HL-60 (cell line): ENCODE measurements around the gene URGCP.

Experiments used
- DNase-seq, 2 experiments: peaks; one replicate each; pipeline ENCODE4 v3.0.0-alpha.2; 2010 to 2020; ENCODE audit warnings: low read depth in 1 of 2, low spot score in 1 of 2
- H3K27ac ChIP-seq: fragments of 250-450 bp; sonication (Bioruptor Pico); replicated peaks from 2 replicates; pipeline ENCODE4 v1.5.1; 2020; ENCODE audit warnings: mild to moderate bottlenecking, moderate library complexity
- H3K27me3 ChIP-seq: fragments of 250-450 bp; sonication (Bioruptor Pico); 2 replicates; pipeline ENCODE4 v1.5.1; 2021; ENCODE audit warnings: mild to moderate bottlenecking, moderate library complexity; ENCODE audit not compliant: insufficient read depth, poor library complexity, severe bottlenecking
- H3K4me3 ChIP-seq: replicated peaks from 2 replicates; pipeline ENCODE4 v1.5.1; 2011; ENCODE audit warnings: mild to moderate bottlenecking, control low read depth, low read length; ENCODE audit not compliant: insufficient read depth
- CTCF ChIP-seq: IDR thresholded peaks from one replicate; pipeline ENCODE4 v1.5.1; 2011; ENCODE audit warnings: low read length, control low read depth, inconsistent platforms; ENCODE audit not compliant: insufficient read depth
- GABPA ChIP-seq: IDR thresholded peaks from 2 replicates; pipeline ENCODE4 v1.6.1; 2012; ENCODE audit warnings: low read depth
- POLR2AphosphoS5 ChIP-seq: IDR thresholded peaks from 2 replicates; pipeline ENCODE4 v1.6.1; 2012; ENCODE audit warnings: low read depth
- REST ChIP-seq: IDR thresholded peaks from 2 replicates; pipeline ENCODE4 v1.6.1; 2012; ENCODE audit warnings: low read depth; ENCODE audit not compliant: insufficient replicate concordance
- SPI1 ChIP-seq: IDR thresholded peaks from 2 replicates; pipeline ENCODE4 v1.6.1; 2012; ENCODE audit warnings: low read depth, mild to moderate bottlenecking, borderline replicate concordance

URGCP gene

GRCh38 chr7:43844662-43845061 lies 61.7 kb downstream of the URGCP start:
- Histone ChIP-seq H3K27ac (no peak overlapping the region), H3K4me3 (no peak overlapping the region), H3K27me3 (no peaks in the 10 kb centered on the region)
- DNase-seq, result no peak
- no peak for TF ChIP-seq REST
- TF ChIP-seq SPI1, result no peak
- no peak for TF ChIP-seq GABPA
- TF ChIP-seq CTCF, result no peak
- no peak for TF ChIP-seq POLR2AphosphoS5

GRCh38 chr7:43844257-43844656 lies 62.1 kb downstream of the URGCP start:
- no peak for DNase-seq
- Histone ChIP-seq H3K27me3 (no peaks in the 10 kb centered on the region), H3K27ac (no peak overlapping the region), H3K4me3 (no peak overlapping the region)
- no peak for TF ChIP-seq GABPA
- no peak for TF ChIP-seq POLR2AphosphoS5
- TF ChIP-seq REST, result no peak
- TF ChIP-seq CTCF, result no peak
- TF ChIP-seq SPI1, result no peak

GRCh38 chr7:43843296-43843695 lies 63.1 kb downstream of the URGCP start:
- no peak overlapping the region for H3K4me3 ChIP-seq

More at GRCh38 chr7:43843296-43843695, 63.1 kb downstream of the URGCP start:
- no peak overlapping the region for H3K27ac ChIP-seq
- DNase-seq, result no peak
- no peaks in the 10 kb centered on the region for H3K27me3 ChIP-seq
- TF ChIP-seq GABPA, result no peak
- TF ChIP-seq POLR2AphosphoS5, result no peak
- no peak for TF ChIP-seq SPI1
- no peak for TF ChIP-seq REST
- TF ChIP-seq CTCF, result no peak
